HCT116 (cell line): ENCODE data around the gene VPS33B. TPM values are rescaled to one million over a fixed set of nuclear protein-coding genes. Genes with fewer than 3 reads are reported as not detected.

Source experiments
- ATAC-seq: fragments of 200-7000 bp; cut with Tn5 transposase; 2 replicates; pipeline ENCODE4 v1.9.1; 2020; ENCODE audit warnings: mild to moderate bottlenecking, moderate library complexity
- BruUV-seq: library from RNA; stranded (reverse); fragments of 400-500 nt; replicated peaks from 2 replicates; lab custom pipeline; 2021; lab: Mats Ljungman, UMichigan
- CTCF ChIA-PET: fragments of 300-600 bp; sonication (Branson Sonifier 250); formaldehyde crosslinking; loops from one replicate; lab custom pipeline; 2021; ENCODE audit warnings: antibody characterized with exemption; lab: Charles Lee
- POLR2A ChIA-PET: fragments of 300-600, 350-600 bp; sonication (Branson Sonifier 250); formaldehyde crosslinking; loops from one replicate; lab custom pipeline; 2021; ENCODE audit warnings: antibody characterized with exemption; lab: Charles Lee
- RAD21 ChIA-PET, 2 experiments: fragments of 300-600 bp; sonication (Branson Sonifier 250); formaldehyde crosslinking; loops; one replicate each; lab custom pipeline; 2023; ENCODE audit warnings: low total read pairs in 2 of 2; ENCODE audit not compliant: uncharacterized antibody in 2 of 2, unreplicated experiment in 2 of 2, low non-redundant PET in 1 of 2; lab: Charles Lee
- DNase-seq: peaks from one replicate; pipeline ENCODE4 v3.0.0-alpha.2; 2010; ENCODE audit warnings: low read depth, low spot score
- H2AFZ ChIP-seq: fragments of 200-600 bp; shearing (Covaris generic), sonication (generic); 2 replicates; pipeline ENCODE4 v1.6.1; 2017; ENCODE audit warnings: low read depth, mixed run types, mixed read lengths, antibody characterized with exemption, low read length; ENCODE audit not compliant: poor library complexity, severe bottlenecking
- H3K27ac ChIP-seq: 2 replicates; pipeline ENCODE4 v1.5.1; 2012; ENCODE audit warnings: low read depth, low read length
- H3K27me3 ChIP-seq: fragments of 200-600 bp; sonication (generic); 2 replicates; pipeline ENCODE4 v1.6.1; 2016; ENCODE audit warnings: mixed run types, low read length, mixed read lengths; ENCODE audit not compliant: insufficient read depth
- H3K36me3 ChIP-seq, 2 experiments: fragments of 200-500 bp in 1 of 2; fragments of 200-600 bp in 1 of 2; sonication (Bioruptor generic) in 1 of 2; sonication (generic) in 1 of 2; 2 replicates each; pipeline versions ENCODE4 v1.5.1 to v1.6.1; 2014 to 2016; ENCODE audit warnings: low read length in 2 of 2, inconsistent platforms in 1 of 2, mixed read lengths in 1 of 2, mixed run types in 1 of 2; ENCODE audit not compliant: insufficient read depth in 2 of 2, control insufficient read depth in 1 of 2
- H3K4me1 ChIP-seq, 2 experiments: fragments of 200-600 bp in 1 of 2; sonication (generic) in 1 of 2; 2 replicates each; pipeline versions ENCODE4 v1.5.1 to v1.6.1; 2012 to 2017; ENCODE audit warnings: low read length in 2 of 2, inconsistent platforms in 1 of 2, mild to moderate bottlenecking in 1 of 2, mixed read lengths in 1 of 2, mixed run types in 1 of 2, moderate library complexity in 1 of 2; ENCODE audit not compliant: insufficient read depth in 2 of 2, control insufficient read depth in 1 of 2
- H3K4me2 ChIP-seq: fragments of 200-600 bp; sonication (generic); 2 replicates; pipeline ENCODE4 v1.6.1; 2017; ENCODE audit warnings: mixed run types, low read length, mixed read lengths
- H3K4me3 ChIP-seq, 2 experiments: fragments of 200-600 bp in 1 of 2; sonication (generic) in 1 of 2; replicated peaks in 1 of 2; 2 replicates each; pipeline ENCODE4 v1.5.1; 2011 to 2016; ENCODE audit warnings: low read length in 2 of 2, control low read depth in 1 of 2, low read depth in 1 of 2, mild to moderate bottlenecking in 1 of 2, mixed read lengths in 1 of 2, mixed run types in 1 of 2
- H3K79me2 ChIP-seq: fragments of 200-600 bp; sonication (generic); 2 replicates; pipeline ENCODE4 v1.6.1; 2017; ENCODE audit warnings: mild to moderate bottlenecking, mixed run types, low read length, moderate library complexity, mixed read lengths; ENCODE audit not compliant: insufficient read depth
- H3K9ac ChIP-seq: fragments of 200-600 bp; sonication (generic); 2 replicates; pipeline ENCODE4 v1.6.1; 2016; ENCODE audit warnings: low read length, mixed read lengths
- H3K9me2 ChIP-seq: fragments of 200-600 bp; sonication (generic), shearing (Covaris generic); 2 replicates; pipeline ENCODE4 v1.6.1; 2017; ENCODE audit warnings: mixed run types, mild to moderate bottlenecking, moderate library complexity; ENCODE audit not compliant: insufficient read depth
- H3K9me3 ChIP-seq, 2 experiments: fragments of 200-500 bp in 1 of 2; fragments of 200-600 bp in 1 of 2; sonication (Bioruptor generic) in 1 of 2; sonication (generic) in 1 of 2; 2 replicates each; pipeline ENCODE4 v1.6.1; 2014 to 2017; ENCODE audit warnings: low read length in 2 of 2, mixed read lengths in 2 of 2, inconsistent platforms in 1 of 2, low read depth in 1 of 2, mild to moderate bottlenecking in 1 of 2, mixed run types in 1 of 2, moderate library complexity in 1 of 2; ENCODE audit not compliant: control insufficient read depth in 1 of 2, insufficient read depth in 1 of 2
- H4K20me1 ChIP-seq: fragments of 200-600 bp; sonication (generic), shearing (Covaris generic); 2 replicates; pipeline ENCODE4 v1.6.1; 2017; ENCODE audit warnings: mixed run types, mild to moderate bottlenecking, moderate library complexity; ENCODE audit not compliant: insufficient read depth
- ELF1 ChIP-seq: IDR thresholded peaks from 2 replicates; pipeline ENCODE4 v1.6.1; 2012; ENCODE audit warnings: low read depth, borderline replicate concordance
- EZH2 ChIP-seq: fragments of 200-600 bp; sonication (generic); IDR thresholded peaks from 2 replicates; pipeline ENCODE4 v1.6.1; 2017; ENCODE audit warnings: antibody characterized with exemption, mixed run types
- EZH2phosphoT487 ChIP-seq: fragments of 200-600 bp; IDR thresholded peaks from 2 replicates; pipeline ENCODE4 v1.6.1; 2018; ENCODE audit warnings: antibody characterized with exemption, borderline replicate concordance
- POLR2A ChIP-seq: IDR thresholded peaks from 2 replicates; pipeline ENCODE4 v1.7.0; 2011; ENCODE audit warnings: borderline replicate concordance; ENCODE audit not compliant: insufficient read depth, insufficient read length; ENCODE audit errors: extremely low read depth
- RAD21 ChIP-seq: IDR thresholded peaks from 2 replicates; pipeline ENCODE4 v1.6.1; 2012; ENCODE audit warnings: low read depth, mild to moderate bottlenecking
- SP1 ChIP-seq: IDR thresholded peaks from 2 replicates; pipeline ENCODE4 v1.6.1; 2012; ENCODE audit warnings: low read depth
- SRF ChIP-seq: IDR thresholded peaks from 2 replicates; pipeline ENCODE4 v1.6.1; 2012; ENCODE audit warnings: low read depth
- YY1 ChIP-seq: IDR thresholded peaks from 2 replicates; pipeline ENCODE4 v1.6.1; 2011; ENCODE audit warnings: low read length, low read depth, moderate library complexity, mild to moderate bottlenecking; ENCODE audit not compliant: insufficient replicate concordance; ENCODE audit errors: extremely low read depth
- intact Hi-C: fragments of 100-400 bp; cut with micrococcal nuclease; formaldehyde crosslinking; loops from 2 replicates; pipeline ENCODE4 v1.10.0; 2022
- total RNA-seq: library from RNA; stranded (reverse); gene quantifications from one replicate; pipeline ENCODE4 v1.2.1, GENCODE V29; 2021; ENCODE audit not compliant: unreplicated experiment
- TF ChIP-seq, protein P1 (sequence below), 3 experiments: fragments of 200-600 bp in 1 of 3; sonication (generic) in 1 of 3; IDR thresholded peaks in 2 of 3; conservative IDR thresholded peaks in 1 of 3; 2 replicates each; pipeline ENCODE4 v1.5.1; 2012 to 2017; ENCODE audit warnings: low read depth in 2 of 3, low read length in 2 of 3, antibody characterized with exemption in 1 of 3, borderline replicate concordance in 1 of 3, control low read depth in 1 of 3, mild to moderate bottlenecking in 1 of 3, mixed read lengths in 1 of 3, mixed run types in 1 of 3, moderate library complexity in 1 of 3; ENCODE audit not compliant: insufficient read depth in 1 of 3

Gene VPS33B
- total RNA-seq, 1 experiment from 2014 or later = 23.1 TPM

GRCh38 chr15:91055548-91056331 is 33.3 kb upstream of the VPS33B start:
- DNase-seq (peak; percentile 75), ATAC-seq (peak; percentile 98)
- no peaks in the 10 kb centered on the region for H3K79me2 ChIP-seq
- no peaks in the 10 kb centered on the region for H4K20me1 ChIP-seq
- H2AFZ ChIP-seq = peak overlapping the region; percentile 64
- H3K4me2 ChIP-seq = peak overlapping the region; percentile 48
- no peak overlapping the region for H3K27ac ChIP-seq
- ChIA-PET CTCF (interaction anchor here (0.6 to 5.3 kb wide), 17 partner anchors 9 to 243 kb away, joined by 3 to 82 read pairs (median 5); partner anchors contain the start of genes HDDC3 and UNC45A), RAD21 (interaction anchor here (0.5 to 2.2 kb wide), 5 partner anchors 169 to 1481 kb away, joined by 3 to 13 read pairs (median 4); no protein-coding TSS in a partner anchor), POLR2A (interaction anchor here (1.5 kb wide), 1 partner anchor 213 kb away, joined by 3 read pairs; no protein-coding TSS in a partner anchor)
- TF ChIP-seq, protein P1, sequence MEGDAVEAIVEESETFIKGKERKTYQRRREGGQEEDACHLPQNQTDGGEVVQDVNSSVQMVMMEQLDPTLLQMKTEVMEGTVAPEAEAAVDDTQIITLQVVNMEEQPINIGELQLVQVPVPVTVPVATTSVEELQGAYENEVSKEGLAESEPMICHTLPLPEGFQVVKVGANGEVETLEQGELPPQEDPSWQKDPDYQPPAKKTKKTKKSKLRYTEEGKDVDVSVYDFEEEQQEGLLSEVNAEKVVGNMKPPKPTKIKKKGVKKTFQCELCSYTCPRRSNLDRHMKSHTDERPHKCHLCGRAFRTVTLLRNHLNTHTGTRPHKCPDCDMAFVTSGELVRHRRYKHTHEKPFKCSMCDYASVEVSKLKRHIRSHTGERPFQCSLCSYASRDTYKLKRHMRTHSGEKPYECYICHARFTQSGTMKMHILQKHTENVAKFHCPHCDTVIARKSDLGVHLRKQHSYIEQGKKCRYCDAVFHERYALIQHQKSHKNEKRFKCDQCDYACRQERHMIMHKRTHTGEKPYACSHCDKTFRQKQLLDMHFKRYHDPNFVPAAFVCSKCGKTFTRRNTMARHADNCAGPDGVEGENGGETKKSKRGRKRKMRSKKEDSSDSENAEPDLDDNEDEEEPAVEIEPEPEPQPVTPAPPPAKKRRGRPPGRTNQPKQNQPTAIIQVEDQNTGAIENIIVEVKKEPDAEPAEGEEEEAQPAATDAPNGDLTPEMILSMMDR (IDR thresholded peaks at IDR 0.05 in 2 of 3, conservative IDR thresholded peaks at IDR 0.05 in 1 of 3; ENCODE audit: borderline replicate concordance in 1 of 3, insufficient read depth in 1 of 3, low read depth in 2 of 3, low read length in 2 of 3) = peak; percentile 83 to 89 (median 88)
- TF ChIP-seq RAD21 = peak; percentile 94
- TF ChIP-seq EZH2 = no peak
- no peak for TF ChIP-seq SRF
- TF ChIP-seq POLR2A = no peak
- TF ChIP-seq YY1 = no peak
- TF ChIP-seq SP1 = no peak
- 0 out of 2 replicates have a peak, but pooled peaks have one; percentile 9 for TF ChIP-seq EZH2phosphoT487
- TF ChIP-seq ELF1 = peak; percentile 48
- H3K27me3 ChIP-seq = peaks cover 67% of the 10 kb centered on the region
- peaks cover 0 to 6% of the 10 kb centered on the region in 2 experiments; a peak in 1 of 4 replicates for H3K4me1 ChIP-seq
- intact Hi-C loops = loop anchor here (1.0 kb wide), 3 partner anchors 169 to 1027 kb away; no protein-coding TSS in a partner anchor
- no TSS peak for BruUV-seq
- 0 out of 4 replicates have a peak overlapping the region, but pooled peaks of 1 of the 2 experiments have one; percentile 18 for H3K4me3 ChIP-seq
- no peaks in the 10 kb centered on the region for H3K36me3 ChIP-seq
- no peak overlapping the region for H3K9ac ChIP-seq
- H3K9me2 ChIP-seq = no peaks in the 10 kb centered on the region
- H3K9me3 ChIP-seq = no peaks in the 10 kb centered on the region
